Stimulated activated memory B cell treated with anti-CD40 and anti-IgM and Interleukin-4, amounts not matched to agents 10 μg/mL and 1 μg/mL and 100 μg/mL, for 72 hours (primary cell): ENCODE data around the gene FAHD2A.
A peak's percentile ranks its signal among the peaks of the same experiment; 100 is the strongest.
"Not testable (repeated sequence)": the region's sequence is repeated elsewhere in the genome, so short reads cannot be mapped to it uniquely, and the experiment has no call there.

Experiments
- ATAC-seq: fragments of 150-1000 bp; cut with Tn5 transposase; 2 replicates; pipeline ENCODE4 v1.10.0; 2021
- H3K27ac Mint-ChIP-seq: one replicate; pipeline ENCODE4 v1.8.0; 2022; ENCODE audit warnings: mild to moderate bottlenecking, mixed read lengths
- H3K27me3 Mint-ChIP-seq: one replicate; pipeline ENCODE4 v1.8.0; 2022; ENCODE audit warnings: mixed read lengths
- H3K36me3 Mint-ChIP-seq: one replicate; pipeline ENCODE4 v1.8.0; 2022; ENCODE audit warnings: mixed read lengths
- H3K4me1 Mint-ChIP-seq: one replicate; pipeline ENCODE4 v1.8.0; 2022; ENCODE audit warnings: mixed read lengths
- H3K4me3 Mint-ChIP-seq: one replicate; pipeline ENCODE4 v1.8.0; 2022; ENCODE audit warnings: mild to moderate bottlenecking, moderate library complexity, mixed read lengths
- H3K9me3 Mint-ChIP-seq: one replicate; pipeline ENCODE4 v1.8.0; 2022; ENCODE audit warnings: mixed read lengths

The FAHD2A gene, protein sequence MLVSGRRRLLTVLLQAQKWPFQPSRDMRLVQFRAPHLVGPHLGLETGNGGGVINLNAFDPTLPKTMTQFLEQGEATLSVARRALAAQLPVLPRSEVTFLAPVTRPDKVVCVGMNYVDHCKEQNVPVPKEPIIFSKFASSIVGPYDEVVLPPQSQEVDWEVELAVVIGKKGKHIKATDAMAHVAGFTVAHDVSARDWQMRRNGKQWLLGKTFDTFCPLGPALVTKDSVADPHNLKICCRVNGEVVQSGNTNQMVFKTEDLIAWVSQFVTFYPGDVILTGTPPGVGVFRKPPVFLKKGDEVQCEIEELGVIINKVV

DNA sequence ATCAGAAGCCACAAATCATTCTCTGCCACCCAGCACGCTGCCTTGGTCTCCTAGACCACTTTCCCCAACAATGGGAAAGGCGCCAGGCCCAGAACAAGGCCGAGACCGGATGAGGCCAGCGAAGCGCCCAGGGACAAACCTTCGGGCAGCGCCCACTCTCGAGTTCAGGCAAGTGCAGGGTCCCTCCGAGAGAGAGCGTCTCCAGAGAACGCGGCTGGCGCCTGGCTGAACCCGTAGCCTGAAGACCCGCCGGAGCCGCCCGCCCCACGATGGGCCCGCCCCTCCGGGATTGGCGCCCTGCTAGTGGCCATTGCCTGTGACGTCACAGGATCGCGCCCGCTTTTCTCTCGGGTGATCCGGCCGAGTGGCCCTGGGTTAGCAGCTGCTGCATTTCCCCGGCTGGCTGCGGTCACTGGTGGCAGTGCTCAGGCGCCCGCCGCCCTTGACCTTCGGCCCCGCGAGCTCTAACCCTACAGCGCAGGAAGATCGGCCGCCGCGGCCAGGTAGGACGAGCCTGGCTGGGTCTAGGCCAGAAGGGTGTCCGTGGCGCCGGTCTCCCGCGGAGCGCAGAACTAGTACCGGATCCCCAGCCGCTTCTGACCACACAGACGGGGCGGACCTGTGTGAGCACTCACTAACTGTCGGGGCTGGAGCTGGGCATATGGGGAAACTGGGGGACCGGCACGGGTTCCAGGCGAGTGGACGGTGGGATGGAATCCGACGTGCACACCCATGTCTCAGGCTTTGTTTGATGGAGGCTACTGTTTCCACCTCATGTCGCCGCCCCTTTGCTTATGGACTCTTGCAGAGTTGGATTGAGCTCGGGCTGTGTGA, at the start of gene FAHD2A:
FAHD2A (plus strand) TSS at position 339 of the 834 bp plus-strand sequence. CDS start 2,851 bp downstream, outside the sequence.
- peak; percentile 96 for ATAC-seq

GRCh38 chr2:95353055-95353575, 49.4 kb upstream of the FAHD2A start:
- H3K36me3 Mint-ChIP-seq, result no peaks in the 10 kb centered on the region
- H3K9me3 Mint-ChIP-seq, result no peaks in the 10 kb centered on the region
- no peaks in the 10 kb centered on the region for H3K4me1 Mint-ChIP-seq
- H3K27me3 Mint-ChIP-seq, result peaks cover 22% of the 10 kb centered on the region
- H3K4me3 Mint-ChIP-seq, result no peak overlapping the region
- no peak for ATAC-seq
- no peak overlapping the region for H3K27ac Mint-ChIP-seq

More for the DNA sequence above, at the start of gene FAHD2A:
- H3K4me1 Mint-ChIP-seq, result peaks cover 26% of the 10 kb centered on the region
- H3K27me3 Mint-ChIP-seq, result no peaks in the 10 kb centered on the region
- H3K4me3 Mint-ChIP-seq, result peak within 1 kb of the TSS; percentile 99
- peak within 1 kb of the TSS; percentile 99 for H3K27ac Mint-ChIP-seq
- peaks cover 2% of the 10 kb centered on the region for H3K36me3 Mint-ChIP-seq
- H3K9me3 Mint-ChIP-seq, result no peaks in the 10 kb centered on the region

DNA sequence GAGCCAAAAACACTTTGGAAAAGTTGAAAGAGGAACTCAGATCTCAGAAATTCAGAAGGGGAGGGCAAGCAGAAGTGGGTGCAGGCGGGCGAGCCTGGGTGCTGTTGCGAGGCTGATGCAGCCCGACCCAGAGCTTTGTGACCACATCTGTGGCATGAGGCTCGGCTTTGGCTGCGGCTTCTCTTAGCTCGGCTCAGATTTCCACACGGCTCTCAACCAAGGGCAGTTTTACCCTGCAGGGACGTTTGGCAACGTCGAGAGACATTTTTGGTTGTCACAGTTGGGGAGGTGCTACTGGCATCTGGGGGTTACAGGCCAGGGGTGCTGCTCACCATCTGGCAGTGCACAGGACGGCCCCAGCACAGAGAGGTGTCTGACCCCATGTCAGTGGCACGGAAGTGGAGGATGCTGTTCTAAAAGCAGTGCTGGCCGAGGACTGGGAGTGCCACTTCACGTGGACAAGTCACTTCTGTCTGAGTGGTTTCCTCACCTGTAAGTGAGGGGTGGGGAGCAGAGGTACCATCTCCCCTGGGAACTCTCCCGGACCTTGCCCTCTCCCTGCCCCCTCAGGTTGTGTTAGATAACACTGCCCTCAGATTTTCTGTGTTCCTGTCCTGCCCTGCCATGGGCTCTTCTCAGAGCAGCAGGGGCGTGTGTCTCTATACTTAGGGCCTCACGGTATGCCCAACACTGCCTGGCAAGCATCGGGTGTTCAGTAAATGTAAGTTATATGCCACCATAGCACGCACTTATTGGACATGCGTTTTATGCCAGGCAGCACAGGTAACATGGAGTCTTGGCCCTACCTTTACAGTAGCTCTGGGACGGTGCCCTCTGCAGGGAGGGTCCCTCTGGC, 48.7 kb upstream of the FAHD2A start:
- Mint-ChIP-seq H3K9me3 (no peaks in the 10 kb centered on the region), H3K36me3 (no peaks in the 10 kb centered on the region), H3K4me1 (no peaks in the 10 kb centered on the region), H3K4me3 (no peak overlapping the region), H3K27ac (no peak overlapping the region), H3K27me3 (peaks cover 19% of the 10 kb centered on the region)
- ATAC-seq, result no peak

GRCh38 chr2:95354469-95354901, 48.0 kb upstream of the FAHD2A start:
- Mint-ChIP-seq H3K4me1 (no peaks in the 10 kb centered on the region), H3K4me3 (no peak overlapping the region), H3K27me3 (peaks cover 19% of the 10 kb centered on the region), H3K27ac (no peak overlapping the region), H3K36me3 (no peaks in the 10 kb centered on the region), H3K9me3 (no peaks in the 10 kb centered on the region)
- no peak for ATAC-seq

- Mint-ChIP-seq H3K36me3 (no peaks in the 10 kb centered on the region), H3K4me3 (no peak overlapping the region), H3K9me3 (no peaks in the 10 kb centered on the region), H3K27ac (no peak overlapping the region), H3K27me3 (peaks cover 19% of the 10 kb centered on the region), H3K4me1 (no peaks in the 10 kb centered on the region)
- no peak for ATAC-seq
Measured at GRCh38 chr2:95354925-95355324, 47.6 kb upstream of the FAHD2A start.

- not testable (repeated sequence) for H3K27ac Mint-ChIP-seq, ATAC-seq, H3K4me3 Mint-ChIP-seq, H3K4me1 Mint-ChIP-seq, H3K36me3 Mint-ChIP-seq, H3K9me3 Mint-ChIP-seq
- H3K27me3 Mint-ChIP-seq, result peaks cover 19% of the 10 kb centered on the region
Measured at GRCh38 chr2:95355486-95355885, 47.0 kb upstream of the FAHD2A start.

DNA sequence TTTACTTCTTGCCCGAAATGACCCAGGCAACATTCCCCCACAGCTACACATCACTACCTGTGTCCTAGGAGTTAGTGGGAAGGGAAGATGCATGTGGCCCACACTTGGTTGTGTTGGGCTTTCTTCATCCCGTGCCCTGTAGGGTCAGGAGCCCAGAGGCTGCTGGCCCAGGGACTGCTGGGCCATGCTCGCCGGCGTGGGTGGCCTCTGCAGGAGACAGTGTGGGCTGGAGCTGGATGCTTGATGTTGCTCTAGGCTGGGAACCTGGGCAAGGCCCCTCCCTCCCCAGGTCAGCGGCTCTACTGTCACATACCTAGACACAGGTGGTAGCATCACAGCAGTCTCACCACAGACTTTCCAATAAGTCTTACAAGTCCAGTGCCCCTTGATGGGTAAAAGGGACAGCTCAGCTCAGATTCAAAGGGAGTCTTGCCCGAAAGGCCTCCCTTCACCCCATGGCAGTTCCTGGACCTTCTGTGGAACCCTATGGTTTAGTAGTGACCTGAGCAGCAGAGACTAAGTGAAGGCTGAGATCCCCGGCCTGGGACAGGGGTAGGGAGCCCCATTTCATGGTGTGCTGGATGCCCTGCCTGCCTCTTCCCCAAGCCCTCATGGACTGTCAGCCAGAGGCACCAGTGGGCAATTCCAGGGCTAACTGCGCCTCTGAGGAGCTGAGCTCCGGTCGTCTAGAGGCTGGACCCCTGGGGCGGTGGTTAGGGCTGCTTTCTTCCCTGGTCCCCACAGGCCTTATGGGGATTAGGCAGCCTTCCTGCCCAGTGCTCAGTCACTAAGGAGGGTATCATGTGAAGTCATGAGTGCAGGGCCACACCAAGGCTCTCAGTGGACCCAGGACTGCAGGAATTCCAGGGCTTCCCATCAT, 45.4 kb upstream of the FAHD2A start:
- Mint-ChIP-seq H3K9me3 (no peaks in the 10 kb centered on the region), H3K4me1 (no peaks in the 10 kb centered on the region), H3K4me3 (no peak overlapping the region), H3K36me3 (no peaks in the 10 kb centered on the region), H3K27ac (no peak overlapping the region), H3K27me3 (peaks cover 9% of the 10 kb centered on the region)
- no peak for ATAC-seq

DNA sequence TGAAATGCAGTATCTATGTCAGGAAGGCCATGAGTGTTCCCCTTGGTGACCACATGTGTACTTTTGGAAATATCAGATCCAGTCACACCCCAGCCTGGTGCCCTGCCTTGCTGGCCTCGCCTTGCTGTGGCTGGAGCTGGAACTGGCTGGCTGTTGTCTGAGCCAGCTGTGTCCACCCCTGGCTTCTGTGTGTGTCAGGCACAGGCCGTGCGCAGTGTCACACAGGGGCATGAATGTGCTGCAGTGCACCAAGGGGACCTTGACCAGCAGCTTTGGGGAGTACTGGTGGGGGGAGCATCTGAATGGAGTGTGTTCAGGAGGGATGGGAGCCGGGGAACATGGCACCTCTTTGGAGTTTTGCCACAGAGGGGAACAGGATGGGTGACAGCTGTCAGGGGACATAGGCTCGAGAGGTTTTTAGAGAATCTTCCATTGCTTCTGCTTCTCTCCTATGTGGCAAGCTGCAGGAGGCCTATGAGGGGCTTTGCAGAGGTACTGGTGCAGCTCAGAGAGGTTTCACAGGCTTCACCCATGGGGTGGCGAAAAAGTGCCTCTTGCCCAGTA, 44.7 kb upstream of the FAHD2A start:
- Mint-ChIP-seq H3K27me3 (peaks cover 9% of the 10 kb centered on the region), H3K9me3 (no peaks in the 10 kb centered on the region), H3K4me3 (no peak overlapping the region), H3K36me3 (no peaks in the 10 kb centered on the region), H3K27ac (no peak overlapping the region), H3K4me1 (no peaks in the 10 kb centered on the region)
- ATAC-seq, result no peak

DNA sequence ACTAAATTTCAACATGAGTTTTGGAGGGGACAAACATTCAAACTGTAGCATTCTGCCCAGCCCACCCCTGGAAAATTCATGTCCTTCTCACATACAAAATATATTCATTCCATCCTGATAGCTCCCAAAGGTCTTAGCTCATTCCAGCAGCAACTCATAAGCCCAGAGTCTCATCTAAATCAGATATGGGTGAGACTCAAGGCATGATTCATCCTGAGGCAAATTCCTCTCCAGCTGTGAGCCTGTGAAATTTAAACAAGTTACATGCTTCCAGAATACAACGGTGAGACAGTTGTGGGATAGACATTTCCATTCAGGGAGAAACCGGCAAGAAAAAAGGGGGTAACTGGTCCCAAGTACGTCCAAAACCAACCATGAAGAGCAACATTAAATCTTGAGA, 43.5 kb upstream of the FAHD2A start:
- Mint-ChIP-seq H3K27me3 (peaks cover 9% of the 10 kb centered on the region), H3K9me3 (no peaks in the 10 kb centered on the region), H3K4me1 (no peaks in the 10 kb centered on the region), H3K4me3 (no peak overlapping the region), H3K27ac (no peak overlapping the region), H3K36me3 (no peaks in the 10 kb centered on the region)
- no peak for ATAC-seq

GRCh38 chr2:95359501-95359930, 43.0 kb upstream of the FAHD2A start:
- no peak overlapping the region for H3K27ac Mint-ChIP-seq

GRCh38 chr2:95361216-95361980, 41.1 kb upstream of the FAHD2A start:
- H3K4me3 Mint-ChIP-seq, result no peak overlapping the region
- peaks cover 9% of the 10 kb centered on the region for H3K27me3 Mint-ChIP-seq
- no peaks in the 10 kb centered on the region for H3K36me3 Mint-ChIP-seq
- no peaks in the 10 kb centered on the region for H3K9me3 Mint-ChIP-seq
- H3K27ac Mint-ChIP-seq, result no peak overlapping the region
- no peak for ATAC-seq
- no peaks in the 10 kb centered on the region for H3K4me1 Mint-ChIP-seq

More at GRCh38 chr2:95359501-95359930, 43.0 kb upstream of the FAHD2A start:
- no peaks in the 10 kb centered on the region for H3K4me1 Mint-ChIP-seq
- H3K36me3 Mint-ChIP-seq, result no peaks in the 10 kb centered on the region
- no peak for ATAC-seq
- no peak overlapping the region for H3K4me3 Mint-ChIP-seq
- peaks cover 9% of the 10 kb centered on the region for H3K27me3 Mint-ChIP-seq
- no peaks in the 10 kb centered on the region for H3K9me3 Mint-ChIP-seq

- ATAC-seq, result no peak
- H3K9me3 Mint-ChIP-seq, result no peaks in the 10 kb centered on the region
- no peaks in the 10 kb centered on the region for H3K36me3 Mint-ChIP-seq
- H3K4me3 Mint-ChIP-seq, result no peak overlapping the region
- no peak overlapping the region for H3K27ac Mint-ChIP-seq
- H3K4me1 Mint-ChIP-seq, result no peaks in the 10 kb centered on the region
- H3K27me3 Mint-ChIP-seq, result peaks cover 8% of the 10 kb centered on the region
Measured at GRCh38 chr2:95362486-95362885, 40.0 kb upstream of the FAHD2A start.

DNA sequence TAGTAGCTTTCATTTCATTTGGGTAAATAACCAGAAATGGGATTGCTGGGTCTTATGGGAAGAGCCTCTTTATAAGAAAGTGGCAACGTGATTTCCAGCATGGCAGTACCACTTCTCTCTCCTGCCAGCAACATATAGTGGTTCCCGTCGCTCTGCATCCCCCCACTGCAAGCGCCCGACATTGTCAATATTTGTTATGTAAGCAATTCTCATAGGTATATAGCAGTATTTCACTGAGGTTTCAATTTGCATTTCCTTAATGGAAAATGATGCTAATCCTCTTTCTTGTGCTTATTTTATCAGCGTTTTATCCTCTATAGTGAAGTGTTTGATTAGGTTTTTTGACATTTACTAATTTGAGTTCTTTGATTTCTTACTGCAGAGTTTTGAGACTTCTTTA, 36.0 kb upstream of the FAHD2A start:
- Mint-ChIP-seq H3K27me3 (no peaks in the 10 kb centered on the region), H3K4me1 (no peaks in the 10 kb centered on the region), H3K4me3 (no peak overlapping the region), H3K27ac (no peak overlapping the region), H3K36me3 (no peaks in the 10 kb centered on the region), H3K9me3 (peaks cover 2% of the 10 kb centered on the region)
- no peak for ATAC-seq
